ENCODE measurements around the gene PHF2.

- TF ChIP-seq, protein P1, sequence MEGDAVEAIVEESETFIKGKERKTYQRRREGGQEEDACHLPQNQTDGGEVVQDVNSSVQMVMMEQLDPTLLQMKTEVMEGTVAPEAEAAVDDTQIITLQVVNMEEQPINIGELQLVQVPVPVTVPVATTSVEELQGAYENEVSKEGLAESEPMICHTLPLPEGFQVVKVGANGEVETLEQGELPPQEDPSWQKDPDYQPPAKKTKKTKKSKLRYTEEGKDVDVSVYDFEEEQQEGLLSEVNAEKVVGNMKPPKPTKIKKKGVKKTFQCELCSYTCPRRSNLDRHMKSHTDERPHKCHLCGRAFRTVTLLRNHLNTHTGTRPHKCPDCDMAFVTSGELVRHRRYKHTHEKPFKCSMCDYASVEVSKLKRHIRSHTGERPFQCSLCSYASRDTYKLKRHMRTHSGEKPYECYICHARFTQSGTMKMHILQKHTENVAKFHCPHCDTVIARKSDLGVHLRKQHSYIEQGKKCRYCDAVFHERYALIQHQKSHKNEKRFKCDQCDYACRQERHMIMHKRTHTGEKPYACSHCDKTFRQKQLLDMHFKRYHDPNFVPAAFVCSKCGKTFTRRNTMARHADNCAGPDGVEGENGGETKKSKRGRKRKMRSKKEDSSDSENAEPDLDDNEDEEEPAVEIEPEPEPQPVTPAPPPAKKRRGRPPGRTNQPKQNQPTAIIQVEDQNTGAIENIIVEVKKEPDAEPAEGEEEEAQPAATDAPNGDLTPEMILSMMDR (IDR thresholded peaks at IDR 0.05), result no peak
- TF ChIP-seq POLR2A (IDR thresholded peaks at IDR 0.05), result no peak
- TF ChIP-seq POLR2AphosphoS5 (IDR thresholded peaks at IDR 0.05; ENCODE audit: insufficient read depth in 1 of 2, low read depth in 1 of 2), result no peak
Measured at GRCh38 chr9:93724852-93725251, 148.5 kb downstream of the PHF2 start.

Measured in vagina (tissue), 2 donors.